ENCODE measurements around the gene ZNF618.

The ZNF618 gene

GRCh38 chr9:113898596-113898995 lies 22.5 kb downstream of the ZNF618 start:
- DNase-seq (ENCODE audit: low read depth): no peak
- no peak overlapping the region for H3K4me3 ChIP-seq (ENCODE audit: low read depth, low read length)
- TF ChIP-seq CTCF (conservative IDR thresholded peaks at IDR 0.05; ENCODE audit: low read depth, low read length): no peak

GRCh38 chr9:113899205-113899604 lies 23.1 kb downstream of the ZNF618 start:
- H3K4me3 ChIP-seq (ENCODE audit: low read depth, low read length): no peak overlapping the region
- no peak for TF ChIP-seq CTCF (conservative IDR thresholded peaks at IDR 0.05; ENCODE audit: low read depth, low read length)
- DNase-seq (ENCODE audit: low read depth): no peak

GRCh38 chr9:113901221-113901688 lies 25.1 kb downstream of the ZNF618 start:
- no peak for TF ChIP-seq CTCF (conservative IDR thresholded peaks at IDR 0.05; ENCODE audit: low read depth, low read length)
- H3K4me3 ChIP-seq (ENCODE audit: low read depth, low read length): no peak overlapping the region
- DNase-seq (ENCODE audit: low read depth): no peak

- H3K4me3 ChIP-seq (ENCODE audit: low read depth, low read length): no peak overlapping the region
- TF ChIP-seq CTCF (conservative IDR thresholded peaks at IDR 0.05; ENCODE audit: low read depth, low read length): no peak
- no peak for DNase-seq (ENCODE audit: low read depth)
These were observed 27.5 kb downstream of the ZNF618 start for GRCh38 chr9:113903514-113904077.

- H3K4me3 ChIP-seq (ENCODE audit: low read depth, low read length): no peak overlapping the region
- peak; percentile 56 for DNase-seq (ENCODE audit: low read depth)
- no peak for TF ChIP-seq CTCF (conservative IDR thresholded peaks at IDR 0.05; ENCODE audit: low read depth, low read length)
These were observed 30.5 kb downstream of the ZNF618 start for GRCh38 chr9:113906411-113907110.

GRCh38 chr9:113907282-113907681 lies 31.2 kb downstream of the ZNF618 start:
- TF ChIP-seq CTCF (conservative IDR thresholded peaks at IDR 0.05; ENCODE audit: low read depth, low read length): no peak
- H3K4me3 ChIP-seq (ENCODE audit: low read depth, low read length): no peak overlapping the region
- no peak for DNase-seq (ENCODE audit: low read depth)

GRCh38 chr9:113909421-113909820 lies 33.3 kb downstream of the ZNF618 start:
- H3K4me3 ChIP-seq (ENCODE audit: low read depth, low read length): no peak overlapping the region
- DNase-seq (ENCODE audit: low read depth): no peak

More at GRCh38 chr9:113909421-113909820, 33.3 kb downstream of the ZNF618 start:
- no peak for TF ChIP-seq CTCF (conservative IDR thresholded peaks at IDR 0.05; ENCODE audit: low read depth, low read length)

Data from choroid plexus epithelial cell (primary cell).